GM12878 (cell line): ENCODE results near the gene HMCN2. TPM values are rescaled to one million over a fixed set of nuclear protein-coding genes. Genes with fewer than 3 reads are reported as not detected.

Experiments used
- ATAC-seq: fragments of 200-7000 bp; cut with Tn5 transposase; 3 replicates; pipeline ENCODE4 v1.9.1; 2020; ENCODE audit warnings: mild to moderate bottlenecking, moderate library complexity
- BruUV-seq: library from RNA; stranded (reverse); fragments of 400-500 nt; replicated peaks from 2 replicates; lab custom pipeline; 2021; lab: Mats Ljungman, UMichigan
- CTCF ChIA-PET: fragments of 300-600 bp; sonication (Branson Sonifier 250); formaldehyde crosslinking; extraction: SDS; loops from one replicate; lab custom pipeline; 2021; ENCODE audit warnings: inconsistent platforms; lab: Yijun Ruan, JAX
- POLR2A ChIA-PET: fragments of 350-600 bp; formaldehyde crosslinking; extraction: SDS; loops from one replicate; lab custom pipeline; 2021; ENCODE audit warnings: inconsistent platforms; lab: Charles Lee
- RAD21 ChIA-PET: fragments of 300-600 bp; sonication (Branson Sonifier 250); formaldehyde crosslinking; loops from one replicate; lab custom pipeline; 2023; ENCODE audit warnings: antibody characterized with exemption; ENCODE audit not compliant: unreplicated experiment; lab: Charles Lee
- SMC1A ChIA-PET: fragments of 300-600 bp; sonication (Branson Sonifier 250); formaldehyde crosslinking; loops from one replicate; lab custom pipeline; 2023; ENCODE audit not compliant: unreplicated experiment, uncharacterized antibody; lab: Charles Lee
- DNase-seq: peaks from one replicate; pipeline ENCODE4 v3.0.0-alpha.2; 2011; ENCODE audit warnings: low read depth, low spot score
- FAIRE-seq: peaks from 3 replicates; lab custom pipeline; 2011; peaks lifted over from hg19 to GRCh38; lab: Jason Lieb, UNC
- H2AFZ ChIP-seq: 2 replicates; pipeline ENCODE4 v1.6.0; 2011; ENCODE audit warnings: low read depth, low read length, control low read depth; ENCODE audit not compliant: control insufficient read depth
- H3K27ac ChIP-seq: 2 replicates; pipeline ENCODE4 v1.5.1; 2011; ENCODE audit warnings: control low read depth; ENCODE audit not compliant: control insufficient read depth, insufficient read depth
- H3K27me3 ChIP-seq, 2 experiments: replicated peaks in 1 of 2; 2 replicates each; pipeline versions ENCODE4 v1.6.0 to v1.6.1; 2011; ENCODE audit warnings: low read length in 1 of 2; ENCODE audit not compliant: control insufficient read depth in 2 of 2, insufficient read depth in 2 of 2
- H3K36me3 ChIP-seq, 2 experiments: 2 replicates each; pipeline ENCODE4 v1.5.1; 2011; ENCODE audit warnings: low read length in 1 of 2; ENCODE audit not compliant: control insufficient read depth in 2 of 2, insufficient read depth in 2 of 2
- H3K4me1 ChIP-seq: 2 replicates; pipeline ENCODE4 v1.6.1; 2011; ENCODE audit warnings: mild to moderate bottlenecking, low read length, moderate library complexity, mixed read lengths; ENCODE audit not compliant: control insufficient read depth, insufficient read depth
- H3K4me2 ChIP-seq: 2 replicates; pipeline ENCODE4 v1.6.0; 2011; ENCODE audit warnings: control low read depth; ENCODE audit not compliant: control insufficient read depth, insufficient read depth
- H3K4me3 ChIP-seq: fragments of 200-600 bp; sonication (generic); 2 replicates; pipeline ENCODE4 v1.5.1; 2016
- H3K79me2 ChIP-seq: 2 replicates; pipeline ENCODE4 v1.6.0; 2011; ENCODE audit warnings: low read length; ENCODE audit not compliant: control insufficient read depth, insufficient read depth
- H3K9ac ChIP-seq: 2 replicates; pipeline ENCODE4 v1.8.0; 2011; ENCODE audit warnings: low read length, control low read depth, mixed read lengths; ENCODE audit not compliant: control insufficient read depth, insufficient read depth
- H3K9me3 ChIP-seq: replicated peaks from 3 replicates; pipeline ENCODE4 v1.5.1; 2011; ENCODE audit warnings: mild to moderate bottlenecking, low read length; ENCODE audit not compliant: control insufficient read depth, insufficient read depth
- H4K20me1 ChIP-seq: 2 replicates; pipeline ENCODE4 v1.6.0; 2011; ENCODE audit not compliant: control insufficient read depth, insufficient read depth
- DPF2 ChIP-seq: fragments of 450-650 bp; IDR thresholded peaks from 2 replicates; pipeline ENCODE4 v1.6.1; 2017; ENCODE audit warnings: mild to moderate bottlenecking
- NFYA ChIP-seq: IDR thresholded peaks from 2 replicates; pipeline ENCODE4 v1.6.1; 2011; ENCODE audit warnings: low read depth, mild to moderate bottlenecking, low read length, improper control_type of control experiment, borderline replicate concordance
- PAX5 ChIP-seq: IDR thresholded peaks from 2 replicates; pipeline ENCODE4 v1.6.1; 2011; ENCODE audit warnings: low read depth, low read length, borderline replicate concordance
- RBBP5 ChIP-seq: fragments of 200-600 bp; sonication (generic); conservative IDR thresholded peaks from 2 replicates; pipeline ENCODE4 v1.6.1; 2016
- REST ChIP-seq: IDR thresholded peaks from 2 replicates; pipeline ENCODE4 v1.6.1; 2012; ENCODE audit warnings: mild to moderate bottlenecking, low read depth, low read length
- TARDBP ChIP-seq: IDR thresholded peaks from 2 replicates; pipeline ENCODE4 v1.6.1; 2016; ENCODE audit warnings: borderline replicate concordance
- ZNF384 ChIP-seq: IDR thresholded peaks from 2 replicates; pipeline ENCODE4 v1.6.1; 2012; ENCODE audit warnings: low read depth, mild to moderate bottlenecking, low read length, improper control_type of control experiment, borderline replicate concordance
- WGBS: methylation state at CpG from one replicate; pipeline ENCODE4 v1.1.6; 2016; ENCODE audit warnings: low lambda C conversion rate; ENCODE audit not compliant: insufficient replicate concordance, insufficient coverage; ENCODE audit errors: missing lambda C conversion rate; 5-methylcytosine and 5-hydroxymethylcytosine counted together
- in situ Hi-C: fragments of 300-500 bp; cut with MboI; formaldehyde crosslinking; loops from 9 replicates; pipeline ENCODE4 v1.14.3; 2018; ENCODE audit warnings: mixed read lengths
- intact Hi-C: fragments of 100-400 bp; cut with micrococcal nuclease; formaldehyde crosslinking; loops from one replicate; pipeline ENCODE4 v1.14.2; 2022; ENCODE audit not compliant: unreplicated experiment
- polyA plus RNA-seq, 11 experiments: library from polyadenylated mRNA; depleted of rRNA in 4 of 11; unstranded in 6 of 11; stranded (reverse) in 5 of 11; fragments of >200 nt; fragmentation: Nextera tagmentation in 4 of 11; fragmentation: Illumina TruSeq in 1 of 11; extraction: Ambion mirVana in 4 of 11; extraction: Trizol in 1 of 11; gene quantifications; 1 replicate in 1 of 11; 2 replicates in 10 of 11; pipeline versions ENCODE4 v1.2.1 to v1.2.3, GENCODE V29; 2011 to 2016; ENCODE audit warnings: inconsistent platforms in 2 of 11, missing spikeins in 2 of 11, low read depth in 1 of 11
- total RNA-seq, 4 experiments: library from RNA; depleted of rRNA in 3 of 4; stranded (reverse); fragments of >200 nt in 3 of 4; fragmentation: Illumina TruSeq in 1 of 4; extraction: Trizol in 1 of 4; gene quantifications; 2 replicates each; pipeline versions ENCODE4 v1.2.1 to v1.2.3, GENCODE V29; 2013 to 2021

The HMCN2 gene
- total and polyA plus RNA-seq, 10 of the 15 experiments (the other 5 are each of a cell fraction or from before 2014, with no cell fraction given): 0.04 TPM; not detected in 9

- intact Hi-C loops: no loop called here
- DNase-seq: no peak
- ChIA-PET SMC1A (no interaction called here), RAD21 (no interaction called here), CTCF (no interaction called here), POLR2A (no interaction called here)
- Histone ChIP-seq H3K4me1 (no peaks in the 10 kb centered on the region), H2AFZ (no peak overlapping the region), H4K20me1 (no peaks in the 10 kb centered on the region), H3K9ac (no peak overlapping the region), H3K27ac (no peak overlapping the region), H3K27me3 (peaks cover 0 to 2% of the 10 kb centered on the region in 2 experiments; a peak in 2 of 4 replicates), H3K36me3 (no peaks in the 10 kb centered on the region), H3K4me2 (no peak overlapping the region), H3K4me3 (no peak overlapping the region), H3K79me2 (no peaks in the 10 kb centered on the region), H3K9me3 (no peaks in the 10 kb centered on the region)
- in situ Hi-C loops: no loop called here
- TF ChIP-seq PAX5: no peak
- no peak for TF ChIP-seq RBBP5
- no peak for TF ChIP-seq TARDBP
- no peak for TF ChIP-seq NFYA
- no peak for TF ChIP-seq REST
- TF ChIP-seq ZNF384: no peak
- TF ChIP-seq DPF2: no peak
- no peak for ATAC-seq
- FAIRE-seq: no peak
- WGBS: 59% methylated on average over 7 of the region's 7 CpGs
- no TSS peak for BruUV-seq
These were observed 38.6 kb downstream of the HMCN2 start for GRCh38 chr9:130304116-130304515.
